AG04449 (cell line): ENCODE measurements around the gene USP24.

ENCODE experiments used
- CTCF ChIA-PET: fragments of 350-600 bp; formaldehyde crosslinking; extraction: SDS; loops from one replicate; lab custom pipeline; 2021; ENCODE audit warnings: antibody characterized with exemption; lab: Yijun Ruan, JAX
- POLR2A ChIA-PET: fragments of 400-600, 350-600 bp; formaldehyde crosslinking; extraction: SDS; loops from one replicate; lab custom pipeline; 2020; ENCODE audit warnings: antibody characterized with exemption, inconsistent platforms; lab: Yijun Ruan, JAX
- DNase-seq: peaks from one replicate; pipeline ENCODE4 v3.0.0-alpha.2; 2010; ENCODE audit warnings: low read depth, low spot score
- H3K4me3 ChIP-seq: 2 replicates; pipeline ENCODE4 v1.5.1; 2011; ENCODE audit warnings: low read depth, mild to moderate bottlenecking, control low read depth, low read length
- TF ChIP-seq, protein P1 (sequence below): IDR thresholded peaks from one replicate; pipeline ENCODE4 v1.5.1; 2011; ENCODE audit warnings: mild to moderate bottlenecking, moderate library complexity, low read length, control low read depth, inconsistent platforms; ENCODE audit not compliant: insufficient read depth; ENCODE audit errors: missing control alignments

The USP24 gene

DNA sequence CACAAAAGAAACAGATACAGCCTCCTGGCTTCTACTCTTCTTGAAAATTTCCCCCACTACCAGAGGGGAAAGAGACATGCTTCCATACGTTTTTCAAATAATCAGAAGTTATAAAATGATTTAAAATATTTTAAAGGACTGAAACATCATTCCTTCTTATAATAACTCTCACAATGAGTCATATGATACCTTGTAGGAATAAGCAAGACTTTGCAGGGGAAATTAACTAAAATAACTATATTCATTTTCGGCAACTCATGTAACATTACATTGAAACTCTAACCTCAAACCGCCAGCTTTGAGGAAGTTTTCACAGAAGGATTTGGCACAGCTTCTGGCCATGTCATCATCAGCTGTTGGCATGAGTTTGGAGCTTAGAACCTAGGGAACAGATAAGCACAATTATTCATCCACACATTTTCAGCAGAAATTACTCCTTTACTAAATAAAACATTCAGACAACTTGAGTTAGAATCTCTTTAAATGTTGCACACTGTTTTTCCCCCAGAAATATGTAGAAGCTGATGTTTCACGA is 85.9 kb downstream of the USP24 start:
- POLR2A ChIA-PET = no interaction called here
- DNase-seq = peak; percentile 10
- CTCF ChIA-PET = interaction anchor here (0.6 to 16.0 kb wide), 3 partner anchors 11 to 148 kb away, joined by 3 to 331 read pairs (median 27); no protein-coding TSS in a partner anchor
- TF ChIP-seq, protein P1, sequence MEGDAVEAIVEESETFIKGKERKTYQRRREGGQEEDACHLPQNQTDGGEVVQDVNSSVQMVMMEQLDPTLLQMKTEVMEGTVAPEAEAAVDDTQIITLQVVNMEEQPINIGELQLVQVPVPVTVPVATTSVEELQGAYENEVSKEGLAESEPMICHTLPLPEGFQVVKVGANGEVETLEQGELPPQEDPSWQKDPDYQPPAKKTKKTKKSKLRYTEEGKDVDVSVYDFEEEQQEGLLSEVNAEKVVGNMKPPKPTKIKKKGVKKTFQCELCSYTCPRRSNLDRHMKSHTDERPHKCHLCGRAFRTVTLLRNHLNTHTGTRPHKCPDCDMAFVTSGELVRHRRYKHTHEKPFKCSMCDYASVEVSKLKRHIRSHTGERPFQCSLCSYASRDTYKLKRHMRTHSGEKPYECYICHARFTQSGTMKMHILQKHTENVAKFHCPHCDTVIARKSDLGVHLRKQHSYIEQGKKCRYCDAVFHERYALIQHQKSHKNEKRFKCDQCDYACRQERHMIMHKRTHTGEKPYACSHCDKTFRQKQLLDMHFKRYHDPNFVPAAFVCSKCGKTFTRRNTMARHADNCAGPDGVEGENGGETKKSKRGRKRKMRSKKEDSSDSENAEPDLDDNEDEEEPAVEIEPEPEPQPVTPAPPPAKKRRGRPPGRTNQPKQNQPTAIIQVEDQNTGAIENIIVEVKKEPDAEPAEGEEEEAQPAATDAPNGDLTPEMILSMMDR = no peak
- H3K4me3 ChIP-seq = no peak overlapping the region

- ChIA-PET CTCF (interaction anchor here (0.9 to 16.0 kb wide), 5 partner anchors 11 to 149 kb away, joined by 3 to 331 read pairs (median 6); no protein-coding TSS in a partner anchor), POLR2A (no interaction called here)
- H3K4me3 ChIP-seq = no peak overlapping the region
- TF ChIP-seq, protein P1 = no peak
- DNase-seq = no peak
Observed at GRCh38 chr1:55128418-55128995, 86.7 kb downstream of the USP24 start.

DNA sequence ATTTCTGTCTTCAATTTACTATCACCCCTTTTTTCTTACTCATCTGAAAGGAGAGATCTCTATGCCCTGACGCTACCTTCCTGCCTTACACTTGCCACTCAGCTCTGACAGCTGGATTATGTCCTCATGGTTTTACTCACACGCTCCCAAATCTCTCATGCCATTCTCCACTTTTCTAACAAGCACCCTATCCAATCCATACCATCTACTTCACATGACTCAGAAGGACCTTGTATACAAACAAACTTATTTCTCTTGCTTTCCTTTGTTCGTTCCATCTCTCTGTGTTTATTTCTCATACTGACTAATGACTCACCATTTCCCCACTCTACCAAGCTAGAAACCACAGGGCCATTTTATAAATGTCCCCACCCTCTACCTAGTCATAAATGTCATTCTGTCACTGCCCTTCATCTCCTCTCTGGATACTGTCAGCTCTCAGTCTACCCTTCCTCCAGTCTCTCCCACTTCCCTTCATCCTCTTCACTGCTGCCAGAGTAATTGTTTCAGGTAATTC is 87.3 kb downstream of the USP24 start:
- ChIA-PET POLR2A (no interaction called here), CTCF (interaction anchor here (0.9 to 1.2 kb wide), 3 partner anchors 12 to 150 kb away, joined by 3 to 6 read pairs (median 4); no protein-coding TSS in a partner anchor)
- no peak overlapping the region for H3K4me3 ChIP-seq
- TF ChIP-seq, protein P1 = no peak
- DNase-seq = no peak

GRCh38 chr1:55124470-55124869 is 90.7 kb downstream of the USP24 start:
- POLR2A ChIA-PET = no interaction called here
- DNase-seq = no peak
- TF ChIP-seq, protein P1 = no peak
- CTCF ChIA-PET = interaction anchor here (0.9 to 1.1 kb wide), 2 partner anchors 16 to 153 kb away, joined by 3 read pairs; no protein-coding TSS in a partner anchor
- H3K4me3 ChIP-seq = no peak overlapping the region

GRCh38 chr1:55120538-55120937 is 94.6 kb downstream of the USP24 start:
- ChIA-PET POLR2A (no interaction called here), CTCF (interaction anchor here (0.9 kb wide), 1 partner anchor 156 kb away, joined by 3 read pairs; no protein-coding TSS in a partner anchor)
- H3K4me3 ChIP-seq = no peak overlapping the region
- DNase-seq = no peak
- TF ChIP-seq, protein P1 = no peak

DNA sequence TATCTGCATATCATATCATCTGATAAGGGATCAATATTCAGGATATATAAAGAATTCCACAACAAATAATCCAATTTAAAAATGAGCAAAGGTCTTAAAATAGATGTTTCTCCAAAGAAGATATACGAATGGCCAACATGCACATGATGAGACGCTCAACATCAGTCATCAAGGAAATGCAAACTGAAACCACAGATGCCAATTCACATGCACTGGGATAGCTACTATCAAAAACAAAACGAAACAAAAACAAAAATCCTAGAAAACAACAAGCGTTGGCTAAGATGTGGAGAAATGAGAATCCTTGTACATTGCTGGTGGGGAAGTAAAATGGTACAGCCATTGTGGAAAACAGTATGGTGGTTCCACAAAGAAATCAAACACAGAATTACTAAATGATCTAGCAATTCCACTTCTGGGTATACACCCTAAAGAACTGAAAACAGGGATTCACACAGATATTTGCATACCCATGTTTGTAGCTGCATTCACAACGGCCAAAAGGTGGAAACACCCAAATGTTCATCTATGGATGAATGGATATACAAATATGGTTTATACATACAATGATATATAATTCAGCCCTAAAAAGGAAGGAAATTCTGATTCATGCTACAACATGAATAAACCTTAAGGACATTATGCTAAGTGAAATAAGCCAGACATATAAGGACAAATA is 96.4 kb downstream of the USP24 start:
- H3K4me3 ChIP-seq = no peak overlapping the region
- TF ChIP-seq, protein P1 = no peak
- POLR2A ChIA-PET = no interaction called here
- CTCF ChIA-PET = no interaction called here
- no peak for DNase-seq
